Kidney glomerular epithelial cell (primary cell): Measurements from ENCODE around the gene C20orf173.
"Not testable (repeated sequence)": the region's sequence is repeated elsewhere in the genome, so short reads cannot be mapped to it uniquely, and the experiment has no call there.

ENCODE experiments used
- DNase-seq: peaks from one replicate; lab custom pipeline; 2025; lab: John Stamatoyannopoulos, UW

C20orf173 gene

GRCh38 chr20:35546127-35546526, 16.7 kb upstream of the C20orf173 start:
- no peak for DNase-seq

DNA sequence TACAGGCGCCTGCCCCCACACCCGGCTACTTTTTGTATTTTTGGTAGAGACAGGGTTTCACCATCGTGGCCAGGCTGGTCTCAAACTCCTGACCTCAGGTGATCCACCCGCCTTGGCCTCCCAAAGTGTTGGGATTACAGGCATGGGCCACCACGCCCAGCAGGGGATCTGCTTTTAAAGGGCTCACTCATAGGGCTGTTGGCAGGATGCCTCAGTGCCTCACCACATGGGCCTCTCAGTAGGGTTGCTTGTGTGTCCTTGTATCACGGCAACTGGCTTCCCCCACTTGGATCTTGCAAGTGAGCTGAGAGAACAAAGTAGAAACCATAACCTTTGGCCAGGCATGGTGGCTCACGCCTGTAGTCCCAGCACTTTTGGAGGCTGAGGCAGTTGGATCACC, 15.5 kb upstream of the C20orf173 start:
- peak; percentile 1 for DNase-seq

DNA sequence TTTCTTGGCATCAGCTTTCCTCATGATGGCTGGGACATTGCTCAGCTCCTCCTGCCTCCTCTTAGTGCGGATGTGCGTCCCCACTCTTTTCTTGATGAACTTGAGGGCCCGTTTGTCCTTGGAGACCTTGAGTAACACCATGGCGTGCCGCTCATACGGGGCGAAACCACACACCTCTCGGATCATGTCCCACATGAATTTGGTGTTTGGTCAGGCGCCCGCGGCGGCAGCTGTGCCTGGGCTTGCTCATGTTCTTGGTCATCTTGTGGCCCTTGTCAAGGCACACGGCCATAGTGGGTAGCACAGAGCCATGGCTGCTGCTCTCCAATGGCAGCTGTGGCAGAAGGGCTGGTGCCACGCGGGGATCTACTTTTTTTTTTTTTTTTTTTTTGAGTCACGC, 15.0 kb upstream of the C20orf173 start:
- DNase-seq: no peak

GRCh38 chr20:35542990-35543389, 13.5 kb upstream of the C20orf173 start:
- no peak for DNase-seq

GRCh38 chr20:35541783-35542662, 12.6 kb upstream of the C20orf173 start, which contains the start of gene ERGIC3:
Gene ERGIC3 (plus strand): TSS chr20:35542078. CDS start chr20:35542098, 20 bp downstream.
- peak; percentile 95 for DNase-seq

- no peak for DNase-seq
Measured at GRCh38 chr20:35541118-35541782, 11.8 kb upstream of the C20orf173 start.

GRCh38 chr20:35539756-35540212, 10.3 kb upstream of the C20orf173 start:
- DNase-seq: no peak

DNA sequence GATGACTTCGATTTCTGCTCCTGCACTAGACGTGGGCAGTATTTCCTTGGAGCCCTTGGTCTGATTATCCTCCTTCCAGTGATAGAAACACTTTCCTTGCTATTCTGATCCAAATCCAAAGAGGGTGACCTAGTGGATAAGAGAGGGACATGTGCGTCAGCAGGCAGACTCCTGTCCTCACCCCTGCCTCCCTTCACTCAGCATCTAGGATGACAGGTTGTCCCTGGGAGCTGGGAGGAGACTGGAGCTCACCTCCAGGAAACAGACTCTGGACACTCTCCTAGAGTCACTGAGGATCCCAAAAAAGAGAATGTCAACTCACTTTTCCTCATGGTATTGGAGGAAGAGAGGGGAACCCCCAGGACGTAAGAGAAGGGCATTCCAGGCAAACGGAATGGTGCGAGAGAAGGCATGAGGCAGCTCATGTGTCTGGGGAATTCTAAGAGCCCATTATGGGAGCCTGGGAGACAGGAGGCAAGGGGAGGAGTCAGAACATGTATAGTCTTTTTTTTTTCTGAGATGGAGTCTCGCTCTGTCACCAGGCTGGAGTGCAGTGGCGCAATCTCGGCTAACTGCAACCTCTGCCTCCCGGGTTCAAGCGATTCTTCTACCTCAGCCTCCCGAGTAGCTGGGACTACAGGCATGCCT, 2.2 kb downstream of the C20orf173 start:
- DNase-seq: no peak

- no peak for DNase-seq
Measured at GRCh38 chr20:35525639-35526038, 3.8 kb downstream of the C20orf173 start.

DNA sequence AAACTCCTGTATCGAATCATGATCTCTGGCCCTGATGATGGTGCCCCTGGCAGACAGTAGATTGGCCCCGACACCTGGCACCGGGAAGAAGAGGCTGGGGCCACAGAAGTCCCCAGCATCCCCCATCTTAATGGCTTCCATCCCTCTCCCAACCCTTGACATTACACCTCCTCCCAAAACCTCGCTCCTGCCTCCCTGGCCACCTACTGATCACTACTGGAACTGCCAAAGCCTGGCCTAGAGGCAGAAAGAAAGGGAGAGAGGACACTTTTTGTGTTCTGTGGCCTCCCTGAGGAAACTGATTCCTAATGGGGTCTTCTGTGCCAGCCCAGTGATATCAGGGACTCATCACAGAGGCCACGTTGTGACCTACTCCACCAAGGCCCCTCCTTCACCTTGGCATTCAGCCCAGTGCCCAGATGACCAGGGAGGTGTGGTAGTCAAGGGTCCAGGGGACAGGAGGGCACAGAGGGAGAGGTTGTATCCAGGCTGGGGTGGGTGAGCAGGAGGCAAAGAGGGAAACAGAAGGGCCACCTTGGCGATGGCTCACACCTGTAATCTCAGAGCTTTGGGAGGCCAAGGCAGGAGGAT, 6.1 kb downstream of the C20orf173 start:
- no peak for DNase-seq

GRCh38 chr20:35518955-35519354, 10.5 kb downstream of the C20orf173 start:
- DNase-seq: no peak

DNA sequence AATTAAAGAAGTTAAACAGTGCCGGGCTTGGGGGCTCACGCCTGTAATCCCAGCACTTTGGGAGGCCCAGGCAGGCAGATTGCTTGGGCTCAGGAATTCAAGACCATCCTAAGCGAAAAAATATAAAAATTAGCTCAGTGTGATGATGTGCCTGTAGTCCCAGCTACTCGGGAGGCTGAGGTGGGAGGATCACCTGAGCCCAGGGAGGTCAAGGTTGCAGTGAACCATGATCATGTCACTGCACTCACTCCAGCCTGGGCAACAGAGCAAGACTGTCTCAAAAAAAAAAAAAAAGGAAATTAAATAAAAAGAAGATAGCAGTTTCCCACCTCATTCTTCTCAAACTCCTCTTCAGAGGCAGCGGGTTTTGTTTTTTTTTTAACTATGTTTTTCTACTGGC, 11.7 kb downstream of the C20orf173 start:
- not testable (repeated sequence) for DNase-seq

DNA sequence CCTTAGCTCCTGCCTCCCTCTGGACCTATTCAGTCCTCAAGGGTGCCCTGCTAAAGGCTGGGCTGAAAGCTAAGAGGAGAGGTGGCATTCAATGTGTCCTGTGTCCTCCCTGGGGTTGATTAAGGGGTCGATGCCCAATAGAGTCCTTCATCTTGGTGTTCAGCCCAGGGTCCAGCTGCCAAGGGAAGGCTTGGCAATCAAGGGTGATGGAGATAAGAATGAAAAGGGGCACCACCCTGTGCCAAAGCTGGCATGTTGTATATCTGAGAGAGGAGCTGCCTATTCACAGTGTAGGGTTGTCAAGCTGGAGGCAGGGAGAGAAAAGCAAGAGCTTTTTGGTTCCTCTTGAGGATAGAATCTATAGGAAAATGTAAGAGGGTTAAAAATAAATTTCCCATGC, 12.3 kb downstream of the C20orf173 start:
- no peak for DNase-seq

GRCh38 chr20:35515949-35516645, 13.4 kb downstream of the C20orf173 start:
- peak; percentile 78 for DNase-seq

GRCh38 chr20:35515341-35515740, 14.1 kb downstream of the C20orf173 start:
- DNase-seq: no peak

GRCh38 chr20:35514371-35514932, 15.0 kb downstream of the C20orf173 start:
- no peak for DNase-seq

GRCh38 chr20:35511814-35512420, 17.5 kb downstream of the C20orf173 start:
- DNase-seq: peak; percentile 3

- no peak for DNase-seq
Measured at GRCh38 chr20:35510951-35511735, 18.3 kb downstream of the C20orf173 start.

- DNase-seq: no peak
Measured at GRCh38 chr20:35508493-35509218, 20.8 kb downstream of the C20orf173 start.
